ENCODE results near the gene TYW5.

Gene TYW5

GRCh38 chr2:199984755-199985154 lies 29.5 kb upstream of the TYW5 start:
- TF ChIP-seq, protein P1, sequence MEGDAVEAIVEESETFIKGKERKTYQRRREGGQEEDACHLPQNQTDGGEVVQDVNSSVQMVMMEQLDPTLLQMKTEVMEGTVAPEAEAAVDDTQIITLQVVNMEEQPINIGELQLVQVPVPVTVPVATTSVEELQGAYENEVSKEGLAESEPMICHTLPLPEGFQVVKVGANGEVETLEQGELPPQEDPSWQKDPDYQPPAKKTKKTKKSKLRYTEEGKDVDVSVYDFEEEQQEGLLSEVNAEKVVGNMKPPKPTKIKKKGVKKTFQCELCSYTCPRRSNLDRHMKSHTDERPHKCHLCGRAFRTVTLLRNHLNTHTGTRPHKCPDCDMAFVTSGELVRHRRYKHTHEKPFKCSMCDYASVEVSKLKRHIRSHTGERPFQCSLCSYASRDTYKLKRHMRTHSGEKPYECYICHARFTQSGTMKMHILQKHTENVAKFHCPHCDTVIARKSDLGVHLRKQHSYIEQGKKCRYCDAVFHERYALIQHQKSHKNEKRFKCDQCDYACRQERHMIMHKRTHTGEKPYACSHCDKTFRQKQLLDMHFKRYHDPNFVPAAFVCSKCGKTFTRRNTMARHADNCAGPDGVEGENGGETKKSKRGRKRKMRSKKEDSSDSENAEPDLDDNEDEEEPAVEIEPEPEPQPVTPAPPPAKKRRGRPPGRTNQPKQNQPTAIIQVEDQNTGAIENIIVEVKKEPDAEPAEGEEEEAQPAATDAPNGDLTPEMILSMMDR (IDR thresholded peaks at IDR 0.05; ENCODE audit: insufficient read depth, low read depth, low read length, missing control alignments) = no peak
- DNase-seq (ENCODE audit: low read depth) = no peak
- no peak overlapping the region for H3K4me3 ChIP-seq (ENCODE audit: low read length)

DNA sequence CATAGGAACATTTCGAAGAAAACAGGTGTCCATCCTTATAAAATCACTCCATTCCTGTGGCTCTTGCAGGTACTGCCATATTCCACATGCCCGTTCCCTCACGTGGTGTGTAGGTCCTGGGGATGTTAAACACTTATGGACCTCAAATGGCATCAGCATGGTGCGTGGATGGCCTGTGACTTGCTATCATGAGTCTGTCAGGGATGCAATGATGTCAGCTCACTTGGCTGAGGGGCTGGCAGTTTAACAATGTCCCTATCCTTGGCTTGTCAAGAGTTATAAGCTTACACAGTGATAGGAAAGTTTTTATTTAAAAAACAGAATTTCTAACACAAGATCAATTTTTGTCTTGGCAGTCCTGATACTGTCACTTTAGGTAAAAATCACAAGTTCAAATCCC lies 28.9 kb upstream of the TYW5 start:
- no peak for DNase-seq (ENCODE audit: low read depth)
- no peak overlapping the region for H3K4me3 ChIP-seq (ENCODE audit: low read length)
- TF ChIP-seq, protein P1 (IDR thresholded peaks at IDR 0.05; ENCODE audit: insufficient read depth, low read depth, low read length, missing control alignments) = no peak

DNA sequence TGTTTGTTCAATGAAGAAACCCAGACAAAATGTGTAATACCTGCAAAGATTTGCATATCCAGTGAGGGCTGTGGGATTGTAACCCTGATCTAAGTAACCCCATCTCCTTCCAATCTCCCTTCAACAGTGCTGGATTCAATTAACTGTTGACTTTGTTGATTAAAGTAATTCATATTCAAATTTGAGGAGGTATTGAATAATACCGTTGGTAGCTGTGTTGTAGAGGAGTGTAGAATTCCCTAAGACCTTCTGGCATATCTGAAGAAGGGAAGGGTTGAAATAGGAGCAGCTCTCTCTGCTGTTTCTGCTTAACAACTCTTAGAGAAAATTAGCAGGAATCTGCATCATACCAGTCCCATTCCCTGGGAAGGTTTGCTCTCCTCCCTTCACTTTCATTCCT lies 28.2 kb upstream of the TYW5 start:
- no peak overlapping the region for H3K4me3 ChIP-seq (ENCODE audit: low read length)
- no peak for DNase-seq (ENCODE audit: low read depth)
- TF ChIP-seq, protein P1 (IDR thresholded peaks at IDR 0.05; ENCODE audit: insufficient read depth, low read depth, low read length, missing control alignments) = no peak

DNA sequence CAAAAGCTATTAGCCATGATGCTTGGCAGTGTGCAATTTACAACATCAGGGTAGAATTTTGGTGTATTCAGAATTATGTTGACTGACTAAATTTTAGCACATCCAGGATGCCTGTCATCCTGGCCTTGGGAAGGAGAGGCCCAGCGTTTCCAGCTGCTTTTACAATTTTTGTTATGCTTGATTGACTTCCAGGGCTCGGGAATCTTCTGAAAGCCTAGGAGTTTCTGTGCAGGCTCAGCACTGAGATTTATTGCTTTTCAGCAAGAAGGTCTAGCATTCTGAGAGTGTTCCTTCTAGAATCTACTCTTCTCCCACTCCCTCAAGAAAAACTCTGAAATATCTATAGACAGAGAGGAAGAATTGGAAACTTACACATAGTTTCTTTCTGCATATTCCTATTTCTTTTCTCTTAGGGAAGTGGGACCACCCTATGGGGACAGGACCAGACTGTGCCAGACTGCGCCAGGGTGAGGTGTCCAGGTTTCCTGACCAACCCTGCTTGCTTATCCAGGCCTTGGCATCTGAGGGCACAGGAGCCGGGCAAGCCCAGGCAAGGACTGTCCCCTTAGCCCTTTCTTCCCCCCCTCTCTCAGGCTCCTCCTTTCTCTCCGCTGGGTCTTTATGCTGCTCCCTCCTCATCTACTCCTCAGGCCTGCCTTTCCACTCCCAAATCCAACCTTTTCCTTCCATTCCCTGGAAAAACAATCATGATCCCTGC lies 27.0 kb upstream of the TYW5 start:
- peak; percentile 50 for DNase-seq (ENCODE audit: low read depth)
- TF ChIP-seq, protein P1 (IDR thresholded peaks at IDR 0.05; ENCODE audit: insufficient read depth, low read depth, low read length, missing control alignments) = no peak
- no peak overlapping the region for H3K4me3 ChIP-seq (ENCODE audit: low read length)

- TF ChIP-seq, protein P1 (IDR thresholded peaks at IDR 0.05; ENCODE audit: insufficient read depth, low read depth, low read length, missing control alignments) = peak; percentile 80
- no peak overlapping the region for H3K4me3 ChIP-seq (ENCODE audit: low read length)
- DNase-seq (ENCODE audit: low read depth) = peak; percentile 79
Observed at GRCh38 chr2:199979832-199980628, 24.7 kb upstream of the TYW5 start.

GRCh38 chr2:199979398-199979797 lies 24.1 kb upstream of the TYW5 start:
- TF ChIP-seq, protein P1 (IDR thresholded peaks at IDR 0.05; ENCODE audit: insufficient read depth, low read depth, low read length, missing control alignments) = no peak
- no peak overlapping the region for H3K4me3 ChIP-seq (ENCODE audit: low read length)
- DNase-seq (ENCODE audit: low read depth) = no peak

Measured in epithelial cell of esophagus (primary cell).